ENCODE data around the gene SIK2. TPM values are rescaled to one million over a fixed set of nuclear protein-coding genes. Genes with fewer than 3 reads are reported as not detected.
A peak's percentile ranks its signal among the peaks of the same experiment; 100 is the strongest.
"Not testable (repeated sequence)": the region's sequence is repeated elsewhere in the genome, so short reads cannot be mapped to it uniquely, and the experiment has no call there.

SIK2 gene
- total RNA-seq, 1 donor from 2014 or later = 26.3 TPM

GRCh38 chr11:111655924-111656323 lies 53.7 kb downstream of the SIK2 start:
- no peak overlapping the region for H3K27ac ChIP-seq
- ATAC-seq = peak in 1 of 2 donors; percentile 58
- H3K27me3 ChIP-seq (ENCODE audit: low read depth) = no peaks in the 10 kb centered on the region
- peaks cover 20% of the 10 kb centered on the region for H3K36me3 ChIP-seq
- TF ChIP-seq CTCF (IDR thresholded peaks at IDR 0.05) = no peak
- no peak overlapping the region for H3K4me3 ChIP-seq
- DNase-seq = no peak
- intact Hi-C loops (cut with DNase I) = no loop called here
- no peaks in the 10 kb centered on the region for H3K4me1 ChIP-seq
- no peaks in the 10 kb centered on the region for H3K9me3 ChIP-seq

DNA sequence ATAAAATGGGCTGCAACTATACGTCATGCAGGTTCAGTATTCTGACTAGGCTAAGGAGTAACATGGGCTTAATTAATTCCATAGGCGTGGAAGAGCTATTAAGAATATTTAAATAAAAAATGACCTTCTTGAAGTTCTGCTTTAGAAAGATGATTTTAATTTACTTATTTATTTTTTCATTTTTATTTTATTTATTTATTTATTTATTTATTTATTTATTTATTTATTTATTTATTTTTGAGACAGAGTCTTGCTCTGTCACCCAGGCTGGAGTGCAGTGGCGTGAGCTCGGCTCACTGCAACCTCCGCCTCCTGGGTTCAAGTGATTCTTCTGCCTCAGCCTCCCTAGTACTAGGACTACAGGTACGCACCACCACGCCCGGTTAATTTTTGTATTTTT lies 55.7 kb downstream of the SIK2 start:
- H3K9me3 ChIP-seq; H3K27me3 ChIP-seq (ENCODE audit: low read depth); H3K4me1 ChIP-seq; H3K36me3 ChIP-seq; H3K27ac ChIP-seq; DNase-seq; ATAC-seq; intact Hi-C loops (cut with DNase I); H3K4me3 ChIP-seq: not testable (repeated sequence)

DNA sequence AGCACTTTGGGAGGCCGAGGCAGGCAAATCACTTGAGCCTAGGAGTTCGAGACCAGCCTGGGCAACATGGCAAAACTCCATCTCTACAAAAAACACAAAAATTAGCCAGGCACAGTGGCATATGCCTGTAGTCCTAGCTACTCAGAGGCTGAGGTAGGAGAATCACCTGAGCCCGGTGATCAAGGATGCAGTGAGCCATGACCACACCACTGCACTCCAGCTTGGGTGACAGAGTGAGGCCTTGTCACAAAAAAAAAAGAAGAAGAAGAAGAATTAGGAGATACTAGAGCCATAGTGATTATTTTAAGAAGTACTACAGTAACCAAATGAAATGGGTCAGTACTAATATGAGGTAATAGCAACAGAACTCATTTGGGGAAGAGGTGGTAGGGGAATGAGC lies 56.2 kb downstream of the SIK2 start:
- H3K4me1 ChIP-seq; intact Hi-C loops (cut with DNase I); H3K27ac ChIP-seq; H3K36me3 ChIP-seq; H3K27me3 ChIP-seq (ENCODE audit: low read depth); H3K9me3 ChIP-seq; H3K4me3 ChIP-seq; DNase-seq; ATAC-seq: not testable (repeated sequence)

- intact Hi-C loops (cut with DNase I) = no loop called here
- no peak for TF ChIP-seq CTCF (IDR thresholded peaks at IDR 0.05)
Measured at GRCh38 chr11:111659201-111660115, 57.2 kb downstream of the SIK2 start.

GRCh38 chr11:111660822-111661221 lies 58.6 kb downstream of the SIK2 start:
- TF ChIP-seq CTCF (IDR thresholded peaks at IDR 0.05) = no peak
- H3K36me3 ChIP-seq = no peaks in the 10 kb centered on the region
- no peak overlapping the region for H3K27ac ChIP-seq
- no peaks in the 10 kb centered on the region for H3K27me3 ChIP-seq (ENCODE audit: low read depth)
- H3K9me3 ChIP-seq = no peaks in the 10 kb centered on the region
- peaks cover 10% of the 10 kb centered on the region for H3K4me1 ChIP-seq
- DNase-seq = no peak
- H3K4me3 ChIP-seq = no peak overlapping the region
- intact Hi-C loops (cut with DNase I) = no loop called here
- ATAC-seq = no peak

More at GRCh38 chr11:111659201-111660115, 57.2 kb downstream of the SIK2 start:
- Histone ChIP-seq H3K27ac (no peak overlapping the region), H3K36me3 (no peaks in the 10 kb centered on the region), H3K4me3 (no peak overlapping the region), H3K27me3 (ENCODE audit: low read depth) (no peaks in the 10 kb centered on the region), H3K4me1 (peaks cover 10% of the 10 kb centered on the region), H3K9me3 (no peaks in the 10 kb centered on the region)
- DNase-seq = no peak
- ATAC-seq = no peak

DNA sequence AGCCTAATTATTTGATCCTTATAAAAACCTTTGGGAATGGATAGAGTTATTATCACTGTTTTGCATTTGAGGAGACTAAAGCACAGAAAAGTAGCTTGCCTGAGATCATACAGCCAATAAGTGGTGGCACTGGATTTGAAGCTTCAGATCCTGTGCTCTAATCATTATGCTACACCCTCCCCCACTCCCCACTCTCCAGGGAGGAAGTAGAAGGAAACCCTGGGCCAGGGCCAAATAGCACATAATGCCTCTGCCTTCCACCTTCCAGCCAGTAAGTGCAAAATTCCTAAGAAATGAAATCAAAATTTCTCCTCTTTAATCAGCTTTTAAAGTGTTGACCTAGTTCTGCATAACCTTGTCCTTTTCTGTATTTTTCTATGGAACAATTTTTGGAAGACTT lies 61.6 kb downstream of the SIK2 start:
- DNase-seq = no peak
- ATAC-seq = peak; percentile 77 to 80
- H3K4me1 ChIP-seq = peaks cover 10% of the 10 kb centered on the region
- TF ChIP-seq CTCF (IDR thresholded peaks at IDR 0.05) = no peak
- H3K4me3 ChIP-seq = no peak overlapping the region
- H3K9me3 ChIP-seq = no peaks in the 10 kb centered on the region
- no peaks in the 10 kb centered on the region for H3K27me3 ChIP-seq (ENCODE audit: low read depth)
- intact Hi-C loops (cut with DNase I) = no loop called here
- H3K27ac ChIP-seq = no peak overlapping the region
- no peaks in the 10 kb centered on the region for H3K36me3 ChIP-seq

Measured in lower lobe of right lung (tissue), 2 donors.